Mucosa of rectum (tissue), 2 donors: ENCODE measurements around the gene SREK1IP1.

ENCODE experiments used
- H3K27ac ChIP-seq, 2 donors: one replicate each; pipeline ENCODE4 v1.7.0; 2013; ENCODE audit warnings: inconsistent platforms in 2 of 2, low read depth in 2 of 2, low read length in 2 of 2
- H3K27me3 ChIP-seq, 2 donors: one replicate each; pipeline ENCODE4 v1.7.0; 2013; ENCODE audit warnings: low read length in 2 of 2; ENCODE audit not compliant: control insufficient read depth in 2 of 2, insufficient read depth in 2 of 2
- H3K36me3 ChIP-seq, 2 donors: one replicate each; pipeline ENCODE4 v1.7.0; 2013; ENCODE audit warnings: low read length in 2 of 2; ENCODE audit not compliant: control insufficient read depth in 2 of 2, insufficient read depth in 2 of 2
- H3K4me1 ChIP-seq, 2 donors: one replicate each; pipeline ENCODE4 v1.7.0; 2013; ENCODE audit warnings: low read length in 2 of 2, mild to moderate bottlenecking in 1 of 2; ENCODE audit not compliant: control insufficient read depth in 2 of 2, insufficient read depth in 2 of 2
- H3K4me3 ChIP-seq, 2 donors: one replicate each; pipeline ENCODE4 v1.7.0; 2013; ENCODE audit warnings: low read length in 2 of 2
- H3K9ac ChIP-seq, 2 donors: one replicate each; pipeline ENCODE4 v1.7.0; 2013; ENCODE audit warnings: low read length in 2 of 2, low read depth in 1 of 2, mild to moderate bottlenecking in 1 of 2
- H3K9me3 ChIP-seq, 2 donors: one replicate each; pipeline ENCODE4 v1.7.0; 2013; ENCODE audit warnings: low read length in 2 of 2; ENCODE audit not compliant: control insufficient read depth in 2 of 2
- donor health status: healthy.
- donor health status: Normal muscosa, but diverticular disease.

The SREK1IP1 gene

DNA sequence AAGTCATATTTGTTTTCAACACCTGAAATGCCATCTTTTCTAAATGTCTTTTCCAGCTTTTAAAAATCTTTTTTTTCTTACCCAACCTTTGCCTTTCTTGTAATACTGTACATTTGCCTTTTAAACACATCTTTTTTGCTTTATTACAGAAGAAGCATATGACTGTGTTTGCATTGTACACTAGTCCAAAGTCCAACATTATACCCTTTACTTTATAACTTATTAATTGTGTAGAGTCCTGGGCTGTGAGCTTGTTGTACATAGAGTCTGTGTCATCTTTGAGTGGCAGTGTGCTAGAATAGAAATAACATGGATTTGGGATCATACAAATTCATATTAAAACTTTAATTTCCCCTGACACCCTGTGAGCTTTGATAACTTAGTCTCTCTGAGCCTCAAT lies 24.0 kb upstream of the SREK1IP1 start:
- Histone ChIP-seq H3K4me1 (peaks cover 7 to 21% of the 10 kb centered on the region in 2 donors), H3K9ac (no peak overlapping the region), H3K9me3 (no peaks in the 10 kb centered on the region), H3K36me3 (no peaks in the 10 kb centered on the region), H3K27ac (no peak overlapping the region), H3K27me3 (no peaks in the 10 kb centered on the region), H3K4me3 (peak overlapping the region in 1 of 2 donors; percentile 29)

DNA sequence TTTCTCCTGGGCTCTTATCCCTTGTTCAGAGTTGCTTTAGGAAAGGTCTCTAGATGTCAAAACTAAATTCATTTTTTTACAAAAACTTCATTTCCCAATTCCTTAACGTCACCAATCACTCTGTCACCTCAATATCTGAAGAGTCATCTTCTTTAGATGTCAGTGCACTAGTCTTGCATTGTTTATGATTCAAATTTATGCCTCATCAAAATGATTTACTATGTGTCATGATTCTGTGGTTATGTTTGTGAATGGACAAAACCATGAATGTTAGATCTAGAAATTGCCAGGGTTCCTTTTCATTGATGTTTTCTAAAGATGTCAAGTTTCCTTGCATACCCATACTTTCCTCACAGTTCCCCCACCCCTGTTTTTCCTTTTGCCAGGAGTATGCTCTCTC lies 21.7 kb upstream of the SREK1IP1 start:
- Histone ChIP-seq H3K9ac (no peak overlapping the region), H3K9me3 (no peaks in the 10 kb centered on the region), H3K27me3 (no peaks in the 10 kb centered on the region), H3K4me3 (no peak overlapping the region), H3K36me3 (peaks cover 0 to 6% of the 10 kb centered on the region in 2 donors), H3K27ac (no peak overlapping the region), H3K4me1 (peaks cover 7 to 21% of the 10 kb centered on the region in 2 donors)

DNA sequence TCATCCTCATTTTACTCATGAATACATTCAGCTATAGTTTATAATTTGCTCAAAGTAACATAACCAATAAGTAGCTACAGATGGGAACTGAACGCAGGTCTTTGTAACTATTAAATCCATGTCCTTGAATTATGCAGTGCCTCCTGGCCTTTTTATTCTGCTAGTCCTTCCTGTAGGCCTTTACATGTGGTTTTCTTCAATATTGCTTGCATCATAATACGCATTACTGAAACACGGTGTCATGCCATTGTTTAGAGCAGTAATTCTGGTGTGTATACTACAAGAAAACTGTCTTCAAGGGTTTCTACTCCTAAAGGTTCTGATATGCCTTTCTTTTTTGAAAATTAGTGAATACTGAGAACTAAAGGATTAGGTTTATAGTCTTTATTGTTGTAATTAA lies 21.0 kb upstream of the SREK1IP1 start:
- H3K27ac ChIP-seq, result no peak overlapping the region
- no peaks in the 10 kb centered on the region for H3K27me3 ChIP-seq
- H3K4me3 ChIP-seq, result no peak overlapping the region
- H3K9me3 ChIP-seq, result no peaks in the 10 kb centered on the region
- peaks cover 7 to 18% of the 10 kb centered on the region in 2 donors for H3K4me1 ChIP-seq
- no peak overlapping the region for H3K9ac ChIP-seq
- H3K36me3 ChIP-seq, result peaks cover 0 to 6% of the 10 kb centered on the region in 2 donors

DNA sequence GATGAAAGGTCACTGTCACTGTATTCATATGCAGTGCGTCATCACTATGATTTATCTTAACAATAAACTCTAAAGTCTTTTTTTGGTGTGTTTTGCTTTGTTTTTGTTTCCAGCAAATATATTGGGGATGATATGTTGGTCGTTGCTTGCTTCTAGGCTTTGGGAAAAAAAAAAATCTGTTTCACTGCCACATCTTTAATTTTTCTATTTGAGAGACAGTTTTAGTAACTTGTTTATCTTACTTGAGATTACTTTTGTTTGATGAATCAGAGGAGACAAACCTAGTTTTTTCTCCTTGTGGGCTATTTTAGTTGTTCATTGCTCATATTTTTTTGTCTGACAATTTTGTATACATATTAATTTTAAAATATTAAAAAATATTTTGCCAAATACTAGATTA lies 19.7 kb upstream of the SREK1IP1 start:
- Histone ChIP-seq H3K9ac (no peak overlapping the region), H3K36me3 (peaks cover 0 to 6% of the 10 kb centered on the region in 2 donors), H3K9me3 (no peaks in the 10 kb centered on the region), H3K4me1 (peaks cover 0 to 8% of the 10 kb centered on the region in 2 donors), H3K27me3 (no peaks in the 10 kb centered on the region), H3K27ac (no peak overlapping the region), H3K4me3 (no peak overlapping the region)

DNA sequence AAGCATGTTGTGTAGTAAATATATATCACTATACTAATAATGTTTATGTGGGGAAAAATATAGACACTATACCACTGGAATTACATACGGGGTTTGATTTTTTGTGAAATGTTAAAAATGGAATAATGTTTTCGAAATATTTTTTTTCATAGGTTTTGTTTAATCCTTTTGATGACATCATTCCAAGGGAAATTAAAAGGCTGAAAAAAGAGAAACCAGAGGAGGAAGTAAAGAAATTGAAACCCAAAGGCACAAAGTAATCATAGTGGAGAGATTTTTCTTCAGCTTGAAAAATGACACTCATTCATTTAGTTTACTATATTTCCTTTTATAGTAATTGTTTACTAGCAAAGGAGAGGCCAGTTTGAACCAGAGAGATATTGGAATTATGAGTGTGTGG lies 17.9 kb upstream of the SREK1IP1 start:
- Histone ChIP-seq H3K9me3 (no peaks in the 10 kb centered on the region), H3K9ac (no peak overlapping the region), H3K4me3 (no peak overlapping the region)

DNA sequence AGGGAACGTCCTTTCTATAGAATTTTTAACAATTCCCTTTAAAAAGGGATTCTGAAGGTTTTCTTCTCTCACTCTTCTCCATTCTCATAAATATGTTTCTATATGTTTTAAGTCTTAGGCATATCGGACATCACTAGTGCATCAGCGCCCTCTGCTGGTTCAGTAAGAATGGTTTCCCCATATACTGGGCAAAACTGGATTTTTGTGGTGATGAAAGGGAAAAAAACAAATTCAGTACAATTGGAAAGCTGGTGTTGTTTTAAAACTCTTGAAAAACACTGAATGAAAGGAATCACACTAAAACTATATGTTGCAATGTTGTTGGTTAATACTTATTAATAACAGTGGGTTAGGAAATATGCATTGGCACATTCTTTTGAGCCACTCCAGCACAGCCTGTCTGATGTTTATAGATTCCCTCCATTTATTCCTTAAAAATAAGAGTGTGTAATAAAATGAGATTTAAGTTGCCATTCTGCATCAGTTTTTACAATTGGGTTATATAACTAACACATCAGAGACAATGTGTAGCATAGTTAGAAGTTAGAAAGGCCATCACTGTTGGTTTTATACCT lies 16.0 kb upstream of the SREK1IP1 start:
- no peak overlapping the region for H3K9ac ChIP-seq
- H3K27ac ChIP-seq, result no peak overlapping the region
- no peak overlapping the region for H3K4me3 ChIP-seq
- H3K36me3 ChIP-seq, result peaks cover 0 to 6% of the 10 kb centered on the region in 2 donors
- no peaks in the 10 kb centered on the region for H3K4me1 ChIP-seq
- no peaks in the 10 kb centered on the region for H3K27me3 ChIP-seq
- H3K9me3 ChIP-seq, result no peaks in the 10 kb centered on the region

More for the DNA sequence above, 17.9 kb upstream of the SREK1IP1 start:
- Histone ChIP-seq H3K36me3 (peaks cover 0 to 6% of the 10 kb centered on the region in 2 donors), H3K4me1 (no peaks in the 10 kb centered on the region), H3K27ac (no peak overlapping the region), H3K27me3 (no peaks in the 10 kb centered on the region)

DNA sequence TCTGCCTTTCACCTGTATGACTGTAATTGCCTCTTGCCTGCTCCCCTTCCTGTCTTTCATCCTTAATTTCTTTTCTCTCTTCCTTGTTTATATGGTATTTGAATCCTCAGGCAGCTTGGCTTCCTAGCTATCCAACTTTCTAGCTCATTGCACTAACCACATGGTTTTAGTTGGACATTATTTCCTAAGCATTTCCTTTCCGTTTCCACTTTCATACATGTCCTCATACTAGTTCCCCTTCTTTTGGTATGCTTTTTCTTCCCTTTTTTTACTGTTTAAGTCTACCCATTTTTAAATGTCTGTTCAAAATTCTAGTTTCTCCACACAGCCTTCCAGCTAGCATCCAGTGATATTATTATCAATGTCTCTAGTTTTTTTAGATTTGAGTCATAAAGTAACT lies 6.8 kb upstream of the SREK1IP1 start:
- Histone ChIP-seq H3K27ac (no peak overlapping the region), H3K27me3 (no peaks in the 10 kb centered on the region), H3K9ac (no peak overlapping the region), H3K9me3 (no peaks in the 10 kb centered on the region), H3K4me3 (no peak overlapping the region), H3K4me1 (no peaks in the 10 kb centered on the region), H3K36me3 (peaks cover 5 to 7% of the 10 kb centered on the region in 2 donors)

DNA sequence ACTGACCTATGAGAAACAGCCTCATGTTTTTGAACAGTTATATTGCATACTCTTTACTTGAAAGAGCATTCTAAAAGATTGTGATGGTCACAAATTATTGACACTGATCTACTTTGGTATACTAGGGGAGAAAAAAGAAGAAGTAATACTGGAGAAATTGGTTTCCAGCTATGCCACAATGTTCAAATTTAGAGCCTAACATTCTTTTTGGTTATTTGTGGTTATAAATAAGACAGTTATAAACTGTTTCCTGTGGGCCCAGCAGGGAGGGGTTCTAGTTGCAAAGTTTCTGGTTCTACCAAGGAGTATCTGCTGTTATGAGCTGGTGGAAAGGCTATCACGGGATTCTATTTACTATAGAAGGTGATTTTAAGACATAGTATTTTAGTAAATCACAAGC lies 5.0 kb upstream of the SREK1IP1 start:
- Histone ChIP-seq H3K4me1 (peaks cover 6 to 7% of the 10 kb centered on the region in 2 donors), H3K9me3 (no peaks in the 10 kb centered on the region), H3K27me3 (no peaks in the 10 kb centered on the region), H3K27ac (no peak overlapping the region), H3K9ac (no peak overlapping the region), H3K36me3 (peaks cover 5 to 7% of the 10 kb centered on the region in 2 donors), H3K4me3 (no peak overlapping the region)

DNA sequence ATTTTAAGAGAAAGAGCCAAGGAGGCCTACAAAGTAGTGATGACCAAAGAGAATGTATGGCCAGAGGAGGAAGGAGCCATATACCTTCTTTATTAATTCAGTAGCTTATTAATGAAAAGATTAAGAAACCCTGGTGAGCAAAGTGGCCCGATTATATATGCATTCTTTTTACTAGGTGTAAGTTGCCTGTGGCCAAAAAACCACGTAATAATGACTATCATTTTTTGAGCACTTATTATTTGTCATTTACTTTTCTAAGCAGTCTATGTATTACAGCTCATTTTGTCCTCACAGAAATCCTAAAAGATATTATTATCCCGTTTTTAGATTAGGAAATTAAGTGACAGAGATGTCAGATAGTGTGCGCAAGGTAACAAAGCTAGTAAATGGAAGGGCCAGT lies 3.2 kb upstream of the SREK1IP1 start:
- no peak overlapping the region for H3K9ac ChIP-seq
- H3K4me1 ChIP-seq, result peaks cover 13% of the 10 kb centered on the region in 2 donors
- H3K27ac ChIP-seq, result no peak overlapping the region
- H3K27me3 ChIP-seq, result no peaks in the 10 kb centered on the region
- no peak overlapping the region for H3K4me3 ChIP-seq
- H3K36me3 ChIP-seq, result peaks cover 3 to 7% of the 10 kb centered on the region in 2 donors
- H3K9me3 ChIP-seq, result no peaks in the 10 kb centered on the region

DNA sequence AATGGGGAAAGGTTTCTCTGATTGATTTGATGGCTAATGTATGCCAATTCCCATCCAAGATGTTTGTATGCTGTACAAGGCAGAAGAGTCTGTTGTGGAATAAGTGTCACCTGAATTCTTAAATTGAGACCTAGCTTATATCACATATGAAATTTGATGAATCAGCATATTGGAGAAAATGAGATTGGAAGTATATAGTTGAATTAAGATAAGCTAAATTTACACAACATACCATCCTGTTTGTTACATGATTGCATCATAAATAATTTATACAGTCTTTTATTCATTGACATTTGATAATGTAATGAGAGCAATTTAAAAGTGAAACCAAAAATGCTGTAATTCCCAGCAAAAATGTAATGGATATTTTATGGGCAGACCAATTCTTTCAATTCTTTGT lies 1.4 kb upstream of the SREK1IP1 start:
- Histone ChIP-seq H3K27ac (no peak overlapping the region), H3K9ac (no peak overlapping the region), H3K36me3 (peaks cover 0 to 2% of the 10 kb centered on the region in 2 donors), H3K4me3 (peak overlapping the region; percentile 88 to 97), H3K4me1 (peaks cover 13 to 25% of the 10 kb centered on the region in 2 donors), H3K9me3 (no peaks in the 10 kb centered on the region), H3K27me3 (no peaks in the 10 kb centered on the region)
